HepG2 (cell line): ENCODE data around the gene CLEC16A.

Source experiments
- CTCF ChIP-seq: sonication (generic); formaldehyde crosslinking; IDR thresholded peaks from 2 replicates; pipeline ENCODE4 v1.5.0; 2020; ENCODE audit warnings: mild to moderate bottlenecking, missing genetic modification reagents, moderate library complexity
- GPN1 ChIP-seq: sonication (generic); formaldehyde crosslinking; IDR thresholded peaks from 2 replicates; pipeline ENCODE4 v1.5.1; 2020; ENCODE audit warnings: missing genetic modification reagents, borderline replicate concordance
- JUND ChIP-seq: sonication (generic); formaldehyde crosslinking; IDR thresholded peaks from 2 replicates; pipeline ENCODE4 v1.8.0; 2022; ENCODE audit warnings: mild to moderate bottlenecking, missing genetic modification reagents
- MYNN ChIP-seq: sonication (generic); formaldehyde crosslinking; IDR thresholded peaks from 2 replicates; pipeline ENCODE4 v1.4.0; 2020; ENCODE audit warnings: mild to moderate bottlenecking, low read depth, missing genetic modification reagents
- NFRKB ChIP-seq: fragments of 450-650 bp; IDR thresholded peaks from 2 replicates; pipeline ENCODE4 v1.6.1; 2017
- PHF8 ChIP-seq: sonication (generic); formaldehyde crosslinking; IDR thresholded peaks from 2 replicates; pipeline ENCODE4 v1.5.0; 2020; ENCODE audit warnings: missing genetic modification reagents
- RELA ChIP-seq: sonication (generic); formaldehyde crosslinking; IDR thresholded peaks from 2 replicates; pipeline ENCODE4 v1.4.0; 2020; ENCODE audit warnings: missing genetic modification reagents
- SIX4 ChIP-seq: sonication (generic); formaldehyde crosslinking; IDR thresholded peaks from 2 replicates; pipeline ENCODE4 v1.4.0; 2020; ENCODE audit warnings: missing genetic modification reagents
- TP53 ChIP-seq: sonication (generic); formaldehyde crosslinking; conservative IDR thresholded peaks from 2 replicates; pipeline ENCODE4 v1.4.0; 2020; ENCODE audit warnings: missing genetic modification reagents
- ZNF354B ChIP-seq: sonication (generic); formaldehyde crosslinking; IDR thresholded peaks from 2 replicates; pipeline ENCODE4 v1.8.0; 2022; ENCODE audit warnings: mild to moderate bottlenecking, missing genetic modification reagents

DNA sequence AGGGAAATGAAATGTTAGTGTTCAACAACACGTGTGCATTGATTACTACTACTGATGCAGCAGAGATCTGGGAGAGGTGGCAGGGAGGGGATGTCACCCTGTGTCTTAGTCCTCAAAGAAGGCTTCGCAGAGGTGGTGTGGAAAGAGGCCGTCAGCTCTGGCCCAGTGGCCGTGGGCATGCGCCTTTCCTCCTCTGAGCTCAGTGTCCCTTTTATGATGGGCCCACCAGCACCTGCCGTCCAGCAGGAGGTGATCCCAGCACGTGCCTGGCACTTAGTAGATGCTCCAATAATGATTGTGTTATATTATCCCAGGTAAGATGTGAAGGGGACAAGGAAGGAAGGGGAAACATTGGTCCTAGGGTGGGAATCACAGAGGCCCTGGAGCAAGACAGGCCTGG is 106.2 kb downstream of the CLEC16A start:
- TF ChIP-seq GPN1 (CRISPR knock-in tag) (no peak), JUND (CRISPR knock-in tag) (no peak), CTCF (CRISPR knock-in tag) (0 out of 2 replicates have a peak, but pooled peaks have one; percentile 4), RELA (CRISPR knock-in tag) (no peak), ZNF354B (no peak), MYNN (no peak), TP53 (CRISPR knock-in tag) (no peak), SIX4 (no peak), NFRKB (no peak), PHF8 (CRISPR knock-in tag) (no peak)
